OCI-LY1 (cell line): ENCODE results near the gene TAS2R60.

Experiments
- H2AFZ ChIP-seq: fragments of 200-600 bp; sonication (generic), shearing (Covaris generic); 2 replicates; pipeline ENCODE4 v1.6.0; 2014; ENCODE audit warnings: antibody characterized with exemption, mild to moderate bottlenecking, low read length
- H3F3A ChIP-seq: fragments of 200-600 bp; sonication (generic), shearing (Covaris generic); 2 replicates; pipeline ENCODE4 v1.6.0; 2014; ENCODE audit warnings: mild to moderate bottlenecking, antibody characterized with exemption, low read length, moderate library complexity; ENCODE audit not compliant: insufficient read depth
- H3K27ac ChIP-seq: fragments of 200-600 bp; sonication (generic); 2 replicates; pipeline ENCODE4 v1.5.1; 2014; ENCODE audit warnings: low read length, mixed run types, mild to moderate bottlenecking, low read depth; ENCODE audit not compliant: poor library complexity, severe bottlenecking
- H3K27me3 ChIP-seq: fragments of 200-600 bp; sonication (generic); 2 replicates; pipeline ENCODE4 v1.6.0; 2014; ENCODE audit warnings: antibody characterized with exemption, mild to moderate bottlenecking, low read length, moderate library complexity; ENCODE audit not compliant: insufficient read depth
- H3K36me3 ChIP-seq: fragments of 200-600 bp; sonication (generic); 2 replicates; pipeline ENCODE4 v1.6.1; 2014; ENCODE audit warnings: mild to moderate bottlenecking, antibody characterized with exemption, low read length, moderate library complexity, mixed read lengths; ENCODE audit not compliant: insufficient read depth
- H3K4me1 ChIP-seq: fragments of 200-600 bp; sonication (generic); 2 replicates; pipeline ENCODE4 v1.5.1; 2014; ENCODE audit warnings: mild to moderate bottlenecking, low read length, moderate library complexity; ENCODE audit not compliant: insufficient read depth, severe bottlenecking
- H3K4me2 ChIP-seq: fragments of 200-600 bp; sonication (generic), shearing (Covaris generic); 2 replicates; pipeline ENCODE4 v1.6.1; 2014; ENCODE audit warnings: low read length
- H3K4me3 ChIP-seq: fragments of 200-600 bp; sonication (generic); 2 replicates; pipeline ENCODE4 v1.5.1; 2014; ENCODE audit warnings: low read length, low read depth, mild to moderate bottlenecking, mixed read lengths; ENCODE audit not compliant: poor library complexity, severe bottlenecking
- H3K79me2 ChIP-seq: fragments of 200-600 bp; shearing (Covaris generic); 2 replicates; pipeline ENCODE4 v1.6.1; 2016; ENCODE audit warnings: mixed run types, low read length, mixed read lengths; ENCODE audit not compliant: insufficient read depth
- H3K9ac ChIP-seq: fragments of 200-600 bp; sonication (generic), shearing (Covaris generic); 2 replicates; pipeline ENCODE4 v1.6.1; 2014; ENCODE audit warnings: mild to moderate bottlenecking, low read length, mixed read lengths
- H3K9me2 ChIP-seq: fragments of 200-600 bp; sonication (generic), shearing (Covaris generic); 2 replicates; pipeline ENCODE4 v1.6.1; 2014; ENCODE audit warnings: low read depth, mild to moderate bottlenecking, low read length, mixed read lengths
- H3K9me3 ChIP-seq: fragments of 200-600 bp; shearing (Covaris generic); 2 replicates; pipeline ENCODE4 v1.6.1; 2014; ENCODE audit warnings: low read length, mixed read lengths
- H4K20me1 ChIP-seq: fragments of 200-600 bp; sonication (generic), shearing (Covaris generic); 2 replicates; pipeline ENCODE4 v1.6.0; 2016; ENCODE audit warnings: mild to moderate bottlenecking, low read length; ENCODE audit not compliant: insufficient read depth
- CTCF ChIP-seq: fragments of 200-600 bp; sonication (generic), shearing (Covaris generic); IDR thresholded peaks from 2 replicates; pipeline ENCODE4 v1.5.1; 2017; ENCODE audit warnings: mild to moderate bottlenecking, antibody characterized with exemption, low read length, moderate library complexity, mixed read lengths
- EZH2 ChIP-seq: fragments of 200-600 bp; sonication (generic), shearing (Covaris generic); IDR thresholded peaks from 2 replicates; pipeline ENCODE4 v1.8.0; 2017; ENCODE audit warnings: borderline replicate concordance, mixed run types, mild to moderate bottlenecking, antibody characterized with exemption, low read length, moderate library complexity, mixed read lengths

TAS2R60 gene

DNA sequence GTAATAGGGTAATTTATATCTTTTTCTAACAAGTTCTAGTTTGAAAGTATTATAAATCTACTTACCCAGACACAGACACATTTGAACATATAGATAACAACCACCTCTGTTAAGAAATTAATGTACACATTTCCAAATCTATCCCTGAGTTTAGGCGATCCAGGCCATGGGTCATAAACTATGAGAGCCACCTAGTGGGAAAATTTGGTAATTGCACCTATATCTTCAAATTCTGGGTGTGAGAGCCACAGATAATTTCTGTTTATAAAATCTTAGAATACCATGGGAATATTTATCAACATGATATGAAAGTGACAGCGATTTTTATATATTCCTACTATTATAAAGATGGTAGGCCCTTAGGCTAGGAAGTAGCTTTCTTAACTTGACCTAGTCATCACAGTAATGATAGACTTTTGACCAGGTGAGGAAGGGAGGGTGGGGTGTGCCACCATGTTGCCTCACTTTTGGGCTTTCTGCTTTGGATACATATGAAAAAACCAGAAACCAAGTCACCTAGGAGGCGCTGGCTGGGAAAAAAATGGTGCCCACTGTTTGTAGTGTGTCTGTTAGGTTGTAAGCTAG, 26.6 kb upstream of the TAS2R60 start:
- Histone ChIP-seq H3K9ac (no peak overlapping the region), H3K36me3 (no peaks in the 10 kb centered on the region), H3K9me3 (no peaks in the 10 kb centered on the region), H3K4me2 (no peak overlapping the region), H3K27ac (no peak overlapping the region), H3F3A (no peaks in the 10 kb centered on the region), H4K20me1 (no peaks in the 10 kb centered on the region), H3K9me2 (no peaks in the 10 kb centered on the region), H3K27me3 (no peaks in the 10 kb centered on the region; the same call in 1 of the 2 replicates), H3K79me2 (no peaks in the 10 kb centered on the region), H3K4me3 (no peak overlapping the region), H3K4me1 (no peaks in the 10 kb centered on the region), H2AFZ (no peak overlapping the region)
- TF ChIP-seq CTCF (peak; percentile 97), EZH2 (no peak)

- no peaks in the 10 kb centered on the region for H3K4me1 ChIP-seq
- H4K20me1 ChIP-seq = no peaks in the 10 kb centered on the region
These were observed 25.4 kb upstream of the TAS2R60 start for GRCh38 chr7:143417734-143418383.

GRCh38 chr7:143418681-143419458, 24.4 kb upstream of the TAS2R60 start:
- Histone ChIP-seq H2AFZ (no peak overlapping the region), H3K4me3 (no peak overlapping the region), H3K4me2 (no peak overlapping the region), H3K4me1 (no peaks in the 10 kb centered on the region), H3K9me3 (no peaks in the 10 kb centered on the region), H3K9me2 (no peaks in the 10 kb centered on the region), H3F3A (no peaks in the 10 kb centered on the region), H3K27me3 (no peaks in the 10 kb centered on the region; the same call in 1 of the 2 replicates), H3K36me3 (no peaks in the 10 kb centered on the region), H4K20me1 (no peaks in the 10 kb centered on the region), H3K27ac (no peak overlapping the region), H3K9ac (no peak overlapping the region), H3K79me2 (no peaks in the 10 kb centered on the region)
- TF ChIP-seq EZH2 (no peak), CTCF (no peak)

More at GRCh38 chr7:143417734-143418383, 25.4 kb upstream of the TAS2R60 start:
- Histone ChIP-seq H2AFZ (no peak overlapping the region), H3K4me2 (no peak overlapping the region), H3K4me3 (no peak overlapping the region), H3K9ac (no peak overlapping the region), H3K79me2 (no peaks in the 10 kb centered on the region), H3F3A (no peaks in the 10 kb centered on the region), H3K9me3 (no peaks in the 10 kb centered on the region), H3K9me2 (no peaks in the 10 kb centered on the region), H3K27ac (no peak overlapping the region), H3K27me3 (no peaks in the 10 kb centered on the region; the same call in 1 of the 2 replicates), H3K36me3 (no peaks in the 10 kb centered on the region)
- TF ChIP-seq CTCF (no peak), EZH2 (no peak)
